GM12878 (cell line): ENCODE measurements around the gene DEUP1.

Experiments
- ASH2L ChIP-seq: fragments of 300-600, 200-600 bp; sonication (generic); IDR thresholded peaks from 2 replicates; pipeline ENCODE4 v1.6.1; 2017; ENCODE audit warnings: low read depth, mild to moderate bottlenecking, borderline replicate concordance
- BCL11A ChIP-seq: IDR thresholded peaks from 2 replicates; pipeline ENCODE4 v1.6.1; 2011; ENCODE audit warnings: low read depth, low read length
- CBX5 ChIP-seq: sonication (generic); IDR thresholded peaks from 2 replicates; pipeline ENCODE4 v1.6.1; 2016; ENCODE audit warnings: low read depth, moderate library complexity, mild to moderate bottlenecking, inconsistent platforms
- CEBPB ChIP-seq, 2 experiments: fragments of 150-350 bp in 1 of 2; IDR thresholded peaks; 2 replicates each; pipeline ENCODE4 v1.6.1; 2012 to 2014; ENCODE audit warnings: low read depth in 2 of 2, low read length in 2 of 2, borderline replicate concordance in 1 of 2, inconsistent platforms in 1 of 2
- EP300 ChIP-seq, 2 experiments: fragments of 150-350 bp in 1 of 2; IDR thresholded peaks; 2 replicates each; pipeline ENCODE4 v1.6.1; 2011 to 2012; ENCODE audit warnings: low read depth in 2 of 2, low read length in 2 of 2, borderline replicate concordance in 1 of 2, improper control_type of control experiment in 1 of 2, inconsistent platforms in 1 of 2; ENCODE audit not compliant: control insufficient read depth in 1 of 2
- EZH2 ChIP-seq: IDR thresholded peaks from 2 replicates; pipeline ENCODE4 v1.6.1; 2012; ENCODE audit warnings: low read depth, mild to moderate bottlenecking, control low read depth, inconsistent platforms, low read length, borderline replicate concordance; ENCODE audit not compliant: control insufficient read depth
- FOXM1 ChIP-seq: IDR thresholded peaks from 2 replicates; pipeline ENCODE4 v1.6.1; 2012; ENCODE audit warnings: low read depth, mild to moderate bottlenecking, inconsistent platforms, low read length, moderate library complexity
- JUND ChIP-seq: IDR thresholded peaks from 2 replicates; pipeline ENCODE4 v1.6.1; 2012; ENCODE audit warnings: low read depth, mild to moderate bottlenecking, low read length, improper control_type of control experiment, moderate library complexity
- POLR2AphosphoS5 ChIP-seq: IDR thresholded peaks from 2 replicates; pipeline ENCODE4 v1.6.1; 2011; ENCODE audit warnings: mild to moderate bottlenecking, low read length, inconsistent platforms
- TF ChIP-seq, protein P1 (sequence below), 3 experiments: IDR thresholded peaks in 2 of 3; conservative IDR thresholded peaks in 1 of 3; 2 replicates each; pipeline ENCODE4 v1.5.1; 2011; ENCODE audit warnings: low read depth in 3 of 3, low read length in 3 of 3, mild to moderate bottlenecking in 3 of 3, control low read depth in 2 of 3, moderate library complexity in 2 of 3, inconsistent platforms in 1 of 3, mixed read lengths in 1 of 3; ENCODE audit not compliant: control insufficient read depth in 2 of 3, insufficient read depth in 1 of 3; ENCODE audit errors: extremely low read depth in 1 of 3
- TF ChIP-seq, protein P2 (sequence below): fragments of 450-650 bp; IDR thresholded peaks from 2 replicates; pipeline ENCODE4 v1.6.1; 2017; ENCODE audit warnings: borderline replicate concordance
- TF ChIP-seq, protein P3 (sequence below): fragments of 450-650 bp; formaldehyde crosslinking; IDR thresholded peaks from 2 replicates; pipeline ENCODE4 v1.4.0; 2022; ENCODE audit warnings: mild to moderate bottlenecking, moderate library complexity

DNA sequence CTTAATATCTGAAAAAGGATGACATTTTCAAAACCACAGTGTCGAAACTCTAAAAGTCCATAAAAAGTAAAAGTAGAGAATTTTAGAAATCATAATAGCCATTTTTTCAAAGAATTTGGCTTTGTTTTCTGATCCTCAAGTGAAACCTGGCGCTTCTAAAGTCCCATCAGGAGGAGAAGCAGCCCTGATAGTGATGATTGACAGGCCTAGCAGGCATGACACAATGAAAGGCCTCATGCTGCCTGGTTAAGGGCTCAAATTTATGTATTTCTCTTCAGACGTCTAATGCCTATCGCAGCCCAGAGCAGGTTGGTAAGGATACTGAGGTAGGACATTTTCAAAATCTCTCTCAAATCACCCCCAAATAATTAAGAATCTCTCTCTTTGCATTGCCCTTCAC, 3.9 kb upstream of the DEUP1 start:
- TF ChIP-seq POLR2AphosphoS5 (no peak), BCL11A (no peak), EZH2 (no peak), FOXM1 (no peak), ASH2L (no peak), CEBPB (IDR thresholded peaks at IDR 0.05; ENCODE audit: borderline replicate concordance in 1 of 2, low read depth in 2 of 2, low read length in 2 of 2) (no peak), CBX5 (no peak), JUND (no peak), EP300 (IDR thresholded peaks at IDR 0.05; ENCODE audit: borderline replicate concordance in 1 of 2, control insufficient read depth in 1 of 2, low read depth in 2 of 2, low read length in 2 of 2) (no peak)
- TF ChIP-seq, protein P1, sequence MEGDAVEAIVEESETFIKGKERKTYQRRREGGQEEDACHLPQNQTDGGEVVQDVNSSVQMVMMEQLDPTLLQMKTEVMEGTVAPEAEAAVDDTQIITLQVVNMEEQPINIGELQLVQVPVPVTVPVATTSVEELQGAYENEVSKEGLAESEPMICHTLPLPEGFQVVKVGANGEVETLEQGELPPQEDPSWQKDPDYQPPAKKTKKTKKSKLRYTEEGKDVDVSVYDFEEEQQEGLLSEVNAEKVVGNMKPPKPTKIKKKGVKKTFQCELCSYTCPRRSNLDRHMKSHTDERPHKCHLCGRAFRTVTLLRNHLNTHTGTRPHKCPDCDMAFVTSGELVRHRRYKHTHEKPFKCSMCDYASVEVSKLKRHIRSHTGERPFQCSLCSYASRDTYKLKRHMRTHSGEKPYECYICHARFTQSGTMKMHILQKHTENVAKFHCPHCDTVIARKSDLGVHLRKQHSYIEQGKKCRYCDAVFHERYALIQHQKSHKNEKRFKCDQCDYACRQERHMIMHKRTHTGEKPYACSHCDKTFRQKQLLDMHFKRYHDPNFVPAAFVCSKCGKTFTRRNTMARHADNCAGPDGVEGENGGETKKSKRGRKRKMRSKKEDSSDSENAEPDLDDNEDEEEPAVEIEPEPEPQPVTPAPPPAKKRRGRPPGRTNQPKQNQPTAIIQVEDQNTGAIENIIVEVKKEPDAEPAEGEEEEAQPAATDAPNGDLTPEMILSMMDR (IDR thresholded peaks at IDR 0.05 in 2 of 3, conservative IDR thresholded peaks at IDR 0.05 in 1 of 3; ENCODE audit: control insufficient read depth in 2 of 3, extremely low read depth in 1 of 3, insufficient read depth in 1 of 3, low read depth in 3 of 3, low read length in 3 of 3): no peak
- TF ChIP-seq, protein P2, sequence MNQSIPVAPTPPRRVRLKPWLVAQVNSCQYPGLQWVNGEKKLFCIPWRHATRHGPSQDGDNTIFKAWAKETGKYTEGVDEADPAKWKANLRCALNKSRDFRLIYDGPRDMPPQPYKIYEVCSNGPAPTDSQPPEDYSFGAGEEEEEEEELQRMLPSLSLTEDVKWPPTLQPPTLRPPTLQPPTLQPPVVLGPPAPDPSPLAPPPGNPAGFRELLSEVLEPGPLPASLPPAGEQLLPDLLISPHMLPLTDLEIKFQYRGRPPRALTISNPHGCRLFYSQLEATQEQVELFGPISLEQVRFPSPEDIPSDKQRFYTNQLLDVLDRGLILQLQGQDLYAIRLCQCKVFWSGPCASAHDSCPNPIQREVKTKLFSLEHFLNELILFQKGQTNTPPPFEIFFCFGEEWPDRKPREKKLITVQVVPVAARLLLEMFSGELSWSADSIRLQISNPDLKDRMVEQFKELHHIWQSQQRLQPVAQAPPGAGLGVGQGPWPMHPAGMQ: no peak
- TF ChIP-seq, protein P3, sequence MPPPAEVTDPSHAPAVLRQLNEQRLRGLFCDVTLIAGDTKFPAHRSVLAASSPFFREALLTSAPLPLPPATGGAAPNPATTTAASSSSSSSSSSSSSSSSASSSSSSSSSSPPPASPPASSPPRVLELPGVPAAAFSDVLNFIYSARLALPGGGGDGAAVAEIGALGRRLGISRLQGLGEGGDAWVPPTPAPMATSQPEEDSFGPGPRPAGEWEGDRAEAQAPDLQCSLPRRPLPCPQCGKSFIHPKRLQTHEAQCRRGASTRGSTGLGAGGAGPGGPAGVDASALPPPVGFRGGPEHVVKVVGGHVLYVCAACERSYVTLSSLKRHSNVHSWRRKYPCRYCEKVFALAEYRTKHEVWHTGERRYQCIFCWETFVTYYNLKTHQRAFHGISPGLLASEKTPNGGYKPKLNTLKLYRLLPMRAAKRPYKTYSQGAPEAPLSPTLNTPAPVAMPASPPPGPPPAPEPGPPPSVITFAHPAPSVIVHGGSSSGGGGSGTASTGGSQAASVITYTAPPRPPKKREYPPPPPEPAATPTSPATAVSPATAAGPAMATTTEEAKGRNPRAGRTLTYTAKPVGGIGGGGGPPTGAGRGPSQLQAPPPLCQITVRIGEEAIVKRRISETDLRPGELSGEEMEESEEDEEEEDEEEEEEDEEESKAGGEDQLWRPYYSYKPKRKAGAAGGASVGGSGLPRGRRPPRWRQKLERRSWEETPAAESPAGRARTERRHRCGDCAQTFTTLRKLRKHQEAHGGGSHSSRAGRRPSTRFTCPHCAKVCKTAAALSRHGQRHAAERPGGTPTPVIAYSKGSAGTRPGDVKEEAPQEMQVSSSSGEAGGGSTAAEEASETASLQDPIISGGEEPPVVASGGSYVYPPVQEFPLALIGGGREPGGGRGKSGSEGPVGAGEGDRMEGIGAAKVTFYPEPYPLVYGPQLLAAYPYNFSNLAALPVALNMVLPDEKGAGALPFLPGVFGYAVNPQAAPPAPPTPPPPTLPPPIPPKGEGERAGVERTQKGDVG (CRISPR knock-in tag): no peak
